Activated gamma-delta T cell treated with Interleukin-2 at 50 U/mL for 16 hours (primary cell): ENCODE measurements around the gene DNER.
"Not testable (repeated sequence)": the region's sequence is repeated elsewhere in the genome, so short reads cannot be mapped to it uniquely, and the experiment has no call there.

Experiments
- DNase-seq: peaks from one replicate; pipeline ENCODE4 v3.0.0-alpha.2; 2020

DNER gene, protein sequence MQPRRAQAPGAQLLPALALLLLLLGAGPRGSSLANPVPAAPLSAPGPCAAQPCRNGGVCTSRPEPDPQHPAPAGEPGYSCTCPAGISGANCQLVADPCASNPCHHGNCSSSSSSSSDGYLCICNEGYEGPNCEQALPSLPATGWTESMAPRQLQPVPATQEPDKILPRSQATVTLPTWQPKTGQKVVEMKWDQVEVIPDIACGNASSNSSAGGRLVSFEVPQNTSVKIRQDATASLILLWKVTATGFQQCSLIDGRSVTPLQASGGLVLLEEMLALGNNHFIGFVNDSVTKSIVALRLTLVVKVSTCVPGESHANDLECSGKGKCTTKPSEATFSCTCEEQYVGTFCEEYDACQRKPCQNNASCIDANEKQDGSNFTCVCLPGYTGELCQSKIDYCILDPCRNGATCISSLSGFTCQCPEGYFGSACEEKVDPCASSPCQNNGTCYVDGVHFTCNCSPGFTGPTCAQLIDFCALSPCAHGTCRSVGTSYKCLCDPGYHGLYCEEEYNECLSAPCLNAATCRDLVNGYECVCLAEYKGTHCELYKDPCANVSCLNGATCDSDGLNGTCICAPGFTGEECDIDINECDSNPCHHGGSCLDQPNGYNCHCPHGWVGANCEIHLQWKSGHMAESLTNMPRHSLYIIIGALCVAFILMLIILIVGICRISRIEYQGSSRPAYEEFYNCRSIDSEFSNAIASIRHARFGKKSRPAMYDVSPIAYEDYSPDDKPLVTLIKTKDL

DNA sequence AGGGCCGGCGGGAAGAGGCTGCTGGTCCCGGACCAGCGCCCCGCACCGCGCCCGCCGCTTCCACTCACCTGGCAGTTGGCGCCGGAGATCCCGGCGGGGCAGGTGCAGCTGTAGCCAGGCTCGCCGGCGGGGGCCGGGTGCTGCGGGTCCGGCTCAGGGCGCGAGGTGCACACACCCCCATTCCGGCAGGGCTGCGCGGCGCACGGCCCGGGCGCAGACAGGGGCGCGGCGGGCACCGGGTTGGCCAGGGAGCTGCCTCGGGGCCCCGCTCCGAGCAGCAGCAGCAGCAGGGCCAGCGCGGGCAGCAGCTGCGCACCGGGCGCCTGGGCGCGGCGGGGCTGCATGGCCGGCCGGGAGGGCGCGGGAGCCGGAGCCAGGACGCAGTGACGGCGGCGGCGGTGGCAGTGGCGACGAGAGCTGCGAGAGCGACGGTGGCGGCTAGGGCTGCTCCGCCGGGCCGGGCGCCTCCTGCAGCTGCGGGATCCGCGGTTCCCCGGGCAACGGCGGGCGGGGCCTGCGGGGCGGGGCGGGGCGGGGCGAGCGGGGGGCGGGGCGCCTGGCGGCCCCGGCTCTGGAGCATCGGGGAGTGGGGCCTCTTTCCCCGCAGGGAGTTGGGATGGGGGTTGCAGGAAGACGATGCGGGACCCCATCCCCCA is at the start of gene DNER:
DNER (minus strand) TSS at position 476 of the 656 bp plus-strand sequence; CDS start at position 344, 132 bp downstream.
- DNase-seq: peak; percentile 10

DNA sequence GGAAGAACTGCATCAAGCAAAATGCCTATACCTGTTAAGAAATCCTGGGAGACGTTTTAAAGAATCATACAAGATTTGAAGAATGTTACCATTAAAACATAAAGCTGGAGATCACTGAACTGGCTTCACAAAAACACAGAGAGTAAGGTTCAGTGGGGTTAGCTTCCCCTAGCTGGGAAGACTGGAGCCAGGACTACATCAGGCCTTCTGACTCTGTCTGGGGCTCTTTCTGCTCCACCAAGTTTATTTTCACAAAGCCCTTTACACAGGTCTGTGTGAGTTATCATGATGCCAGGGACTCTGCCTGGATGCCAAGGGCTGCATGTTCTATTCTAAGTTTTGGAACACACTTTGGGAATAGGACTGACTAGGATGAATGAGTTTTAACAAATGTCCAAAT is 47.3 kb upstream of the DNER start:
- no peak for DNase-seq

DNA sequence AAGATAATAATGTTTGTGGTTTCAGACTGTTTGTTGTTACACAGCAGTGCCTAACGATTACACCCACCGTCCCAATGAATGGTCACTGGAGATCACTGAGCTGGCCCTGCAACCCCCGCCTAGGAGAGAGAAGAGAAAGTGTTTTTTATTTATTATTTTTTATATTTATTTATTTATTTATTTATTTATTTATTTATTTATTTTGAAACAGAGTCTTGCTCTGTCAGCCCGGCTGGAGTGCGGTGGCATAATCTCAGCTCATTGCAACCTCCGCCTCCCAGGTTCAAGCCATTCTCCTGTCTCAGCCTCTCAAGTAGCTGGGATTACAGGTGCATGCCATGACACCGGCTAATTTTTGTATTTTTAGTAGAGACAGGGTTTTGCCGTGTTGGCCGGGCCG is 43.1 kb upstream of the DNER start:
- not testable (repeated sequence) for DNase-seq

DNA sequence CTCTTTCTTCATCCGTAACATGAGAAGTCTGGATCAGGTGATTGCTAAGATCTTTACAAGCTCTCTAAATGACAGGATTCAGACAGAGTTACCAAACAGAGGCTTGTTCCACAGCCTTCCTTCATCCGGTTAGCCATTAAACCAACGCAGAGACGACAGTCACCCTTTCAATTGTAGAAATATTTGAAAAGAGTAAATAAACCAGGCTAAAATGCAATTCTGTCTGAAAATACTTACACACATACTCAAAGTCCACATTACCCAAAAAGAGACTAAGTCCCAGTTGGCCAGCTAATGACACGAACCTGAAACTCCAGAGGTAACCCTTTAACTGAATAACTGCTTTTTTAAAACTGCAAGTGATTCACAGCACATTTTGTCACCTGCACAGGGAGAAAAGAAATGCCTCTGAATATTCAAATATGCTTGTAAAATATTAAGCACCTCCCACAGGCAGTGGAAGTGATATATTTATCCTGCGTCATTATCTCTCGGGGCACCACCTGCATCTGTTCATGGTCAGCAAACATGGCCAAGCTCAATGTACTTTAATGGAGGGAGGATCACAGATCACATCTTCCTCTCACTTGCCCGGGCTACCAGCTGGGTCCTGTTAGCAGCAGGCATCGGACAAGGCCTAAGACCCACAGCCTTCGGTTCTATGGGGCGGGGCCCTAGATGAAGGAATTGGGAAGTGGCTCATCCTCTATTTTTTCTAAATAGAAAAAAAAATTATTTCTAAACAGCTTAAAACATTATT is 38.8 kb upstream of the DNER start:
- no peak for DNase-seq

DNA sequence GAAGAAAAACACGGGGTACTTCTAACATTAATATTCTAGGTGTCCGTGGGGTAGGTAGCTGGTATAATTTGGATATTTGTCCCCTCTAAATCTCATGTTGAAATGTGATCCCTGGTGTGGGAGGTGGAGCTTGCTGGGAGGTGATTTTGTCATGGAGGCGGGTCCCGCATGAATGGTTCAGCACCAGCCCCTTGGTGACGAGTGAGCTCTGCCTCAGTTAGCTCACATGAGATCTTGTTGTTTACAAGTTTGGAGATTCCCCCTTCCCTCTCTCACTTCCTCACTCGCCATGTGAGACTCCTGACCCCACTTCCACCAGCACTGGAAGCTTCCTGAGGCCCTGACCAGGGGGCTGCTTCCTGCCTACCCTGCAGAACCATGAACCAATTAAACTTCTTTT is 35.4 kb upstream of the DNER start:
- no peak for DNase-seq

DNA sequence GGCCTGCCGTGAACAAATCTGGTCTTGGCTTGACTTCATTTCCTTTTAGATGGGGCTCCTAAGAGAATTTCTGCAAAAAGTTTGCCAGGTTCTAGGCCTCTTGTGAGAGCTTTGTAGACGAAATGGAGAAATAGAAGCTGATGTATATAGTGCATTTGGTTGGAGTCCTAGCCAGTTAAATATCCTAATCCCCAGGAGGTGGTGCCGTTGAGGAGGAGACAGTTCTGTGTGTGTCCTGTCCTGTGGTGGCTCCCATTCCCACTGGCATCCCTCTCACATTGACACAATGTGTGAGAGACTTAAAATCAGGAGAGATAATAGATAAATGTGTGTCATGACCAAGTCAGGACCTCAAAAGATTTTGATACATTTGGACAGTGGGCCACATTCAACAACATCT is 34.6 kb upstream of the DNER start:
- no peak for DNase-seq

DNA sequence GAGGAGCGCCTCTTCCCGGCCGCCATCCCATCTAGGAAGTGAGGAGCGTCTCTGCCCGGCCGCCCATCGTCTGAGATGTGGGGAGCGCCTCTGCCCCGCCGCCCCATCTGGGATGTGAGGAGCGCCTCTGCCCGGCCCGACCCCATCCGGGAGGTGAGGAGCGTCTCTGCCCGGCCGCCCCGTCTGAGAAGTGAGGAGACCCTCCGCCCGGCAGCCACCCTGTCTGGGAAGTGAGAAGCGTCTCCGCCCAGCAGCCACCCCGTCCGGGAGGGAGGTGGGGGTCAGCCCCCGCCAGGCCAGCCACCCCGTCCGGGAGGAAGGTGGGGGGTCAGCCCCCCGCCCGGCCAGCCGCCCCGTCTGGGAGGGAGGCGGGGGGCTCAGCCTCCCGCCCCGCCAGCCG is 28.3 kb upstream of the DNER start:
- not testable (repeated sequence) for DNase-seq

DNA sequence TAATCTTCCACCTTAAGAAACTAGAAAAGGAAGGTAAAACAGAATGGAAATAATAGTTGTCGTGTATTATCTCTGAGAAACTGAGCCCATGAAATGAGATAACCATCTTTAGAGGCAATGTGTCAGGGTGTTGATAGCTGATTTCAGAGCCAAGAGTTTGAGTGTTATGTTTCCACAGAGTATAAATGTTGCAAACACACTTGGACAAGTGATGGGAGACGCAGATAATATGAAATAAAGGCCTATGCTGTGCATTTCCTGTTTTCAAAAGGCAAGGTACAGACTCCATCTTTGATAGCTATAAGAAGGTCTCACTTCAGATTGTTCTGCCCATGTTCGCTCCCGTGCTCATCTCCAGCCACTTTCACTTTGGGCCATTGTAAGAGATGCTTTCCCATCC is 25.9 kb upstream of the DNER start:
- DNase-seq: no peak

DNA sequence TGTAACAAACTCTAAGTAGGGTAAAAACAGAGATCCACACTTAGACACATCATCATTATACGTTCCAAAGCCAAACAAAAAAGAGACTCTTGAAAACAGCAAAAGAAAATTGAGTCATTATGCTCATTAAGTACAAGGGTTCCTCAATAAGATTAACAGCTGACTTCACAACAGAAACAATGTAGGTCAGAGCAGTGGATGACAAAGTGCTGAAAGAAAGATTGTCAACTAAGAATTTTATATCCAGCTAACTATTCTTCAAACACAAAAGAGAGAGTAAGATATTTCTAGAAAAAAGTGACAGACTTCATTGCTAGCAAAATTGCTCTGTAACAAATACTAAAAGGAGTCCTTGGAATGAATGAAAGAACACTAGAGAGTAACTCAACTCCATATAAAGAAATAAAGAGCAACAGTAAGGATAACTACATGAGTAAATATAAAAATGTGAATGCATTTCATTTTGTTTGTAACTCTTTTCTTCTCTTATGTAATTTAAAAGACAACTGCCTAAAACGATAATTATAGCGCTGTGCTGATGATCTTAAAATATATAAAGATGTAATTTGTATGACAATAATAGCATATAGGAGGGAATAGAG is 23.8 kb upstream of the DNER start:
- DNase-seq: no peak

DNA sequence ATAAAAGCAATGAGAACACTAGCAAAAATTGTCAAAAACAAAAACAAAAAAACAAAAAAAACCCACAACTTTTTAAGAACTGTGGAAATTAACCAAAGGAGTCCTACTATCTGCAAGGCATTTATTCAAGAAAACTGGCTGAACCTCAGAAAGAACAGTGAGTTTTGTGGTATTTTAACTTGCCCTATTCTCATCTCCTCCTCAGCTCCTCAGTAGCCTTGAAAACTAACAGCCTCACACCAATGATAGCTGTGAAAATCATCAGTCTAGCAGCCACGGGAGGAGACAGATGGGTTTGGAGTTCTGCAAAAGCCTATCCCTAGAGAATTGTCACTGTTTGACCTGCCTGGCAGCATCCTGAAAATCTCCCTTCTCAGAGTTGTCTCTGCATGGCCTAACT is 20.1 kb upstream of the DNER start:
- no peak for DNase-seq

DNA sequence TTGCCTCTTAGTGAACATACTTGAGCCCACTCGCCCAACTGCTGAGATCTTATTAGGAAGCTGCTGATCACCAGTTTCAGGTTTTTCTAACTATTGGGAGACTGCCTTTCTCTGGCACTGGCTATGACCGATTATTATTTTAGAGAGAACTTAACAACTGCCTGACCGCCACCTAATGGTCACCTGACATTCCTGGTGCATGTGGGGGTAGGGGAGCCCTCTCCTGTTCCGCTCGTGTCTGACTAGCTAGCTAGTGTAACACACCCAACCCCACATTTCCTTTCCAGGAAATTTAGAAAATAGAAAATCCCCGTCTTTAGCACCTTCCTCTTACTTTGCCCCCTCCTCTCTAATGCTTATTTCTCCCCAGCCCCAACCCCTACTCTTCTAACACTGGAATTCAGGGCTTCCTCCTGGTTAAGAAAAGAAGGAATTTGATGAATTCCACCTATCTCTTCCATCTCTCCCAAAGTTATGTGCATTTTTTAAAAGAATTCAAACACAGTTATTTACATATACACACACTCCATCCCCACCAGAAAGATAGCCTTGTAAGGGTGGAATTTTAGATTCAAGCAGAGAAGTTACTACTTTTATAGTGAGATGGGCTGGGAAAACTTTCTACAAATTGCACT is 19.4 kb upstream of the DNER start:
- DNase-seq: no peak

DNA sequence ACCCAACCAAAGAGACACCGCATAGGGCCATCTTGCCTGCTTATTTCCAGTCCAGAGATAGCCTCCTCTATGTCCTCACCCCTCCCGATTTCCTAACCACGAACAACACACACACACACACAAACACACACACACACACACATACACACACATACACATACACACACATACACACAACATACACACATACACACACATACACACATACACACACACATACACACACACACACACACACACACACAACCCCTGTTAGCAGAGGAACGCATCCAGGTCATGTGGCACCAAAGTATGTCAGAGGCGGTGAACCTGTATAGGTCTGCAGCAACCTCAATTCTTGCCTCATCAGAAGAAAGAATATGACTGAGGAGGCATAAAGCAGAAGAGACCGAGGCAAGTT is 18.5 kb upstream of the DNER start:
- no peak for DNase-seq

DNA sequence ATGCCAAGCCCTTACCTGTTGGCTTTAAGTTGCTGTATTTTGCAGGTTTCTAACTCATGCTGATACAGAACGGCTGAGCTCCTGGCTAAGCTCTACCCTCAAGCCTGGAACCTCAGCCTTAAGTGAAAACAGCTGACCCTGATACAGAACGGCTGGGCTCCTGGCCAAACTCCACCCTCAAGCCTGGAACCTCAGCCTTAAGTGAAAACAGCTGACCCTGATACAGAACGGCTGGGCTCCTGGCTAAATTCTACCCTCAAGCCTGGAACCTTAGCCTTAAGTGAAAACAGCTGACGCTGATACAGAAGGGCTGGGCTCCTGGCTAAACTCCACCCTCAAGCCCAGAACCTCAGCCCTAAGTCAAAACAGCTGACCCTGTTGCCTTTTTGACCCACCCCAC is 17.6 kb upstream of the DNER start:
- DNase-seq: no peak

DNA sequence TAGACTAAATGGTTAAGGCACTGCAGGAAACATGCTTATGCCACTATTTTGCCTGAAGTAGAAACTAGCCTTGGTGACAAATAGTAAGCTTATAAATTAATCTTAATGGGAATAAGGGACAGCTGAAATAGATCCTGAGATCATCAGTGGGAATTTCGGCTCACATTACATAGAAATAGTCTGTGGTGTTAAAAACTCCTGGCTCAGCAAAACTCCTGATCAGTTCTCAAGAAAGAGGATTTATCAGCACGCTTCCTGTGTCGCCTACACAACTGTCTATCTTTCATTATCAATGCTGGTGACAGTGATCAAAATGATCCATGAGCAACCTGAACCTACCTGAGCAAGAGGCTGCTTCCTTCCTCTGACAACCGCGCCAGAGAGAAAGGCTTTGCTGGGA is 17.0 kb upstream of the DNER start:
- no peak for DNase-seq

DNA sequence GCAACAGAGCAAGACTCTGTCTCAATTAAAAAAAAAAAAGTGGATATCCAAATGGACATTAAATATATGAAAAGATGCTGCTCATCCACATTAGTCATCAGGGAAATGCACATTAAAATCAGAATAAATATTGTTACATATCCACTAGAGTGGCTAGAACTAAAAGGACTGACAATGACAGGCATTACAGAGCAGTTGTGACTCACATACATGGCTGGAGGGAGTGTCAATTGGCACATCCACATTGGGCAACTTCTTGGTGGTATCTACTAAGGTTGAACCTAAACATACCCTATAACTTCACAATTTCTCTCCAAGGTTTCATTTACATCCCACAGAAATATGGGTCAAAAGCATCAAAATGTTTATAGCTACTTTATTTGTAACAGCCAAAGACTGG is 14.0 kb upstream of the DNER start:
- DNase-seq: no peak

DNA sequence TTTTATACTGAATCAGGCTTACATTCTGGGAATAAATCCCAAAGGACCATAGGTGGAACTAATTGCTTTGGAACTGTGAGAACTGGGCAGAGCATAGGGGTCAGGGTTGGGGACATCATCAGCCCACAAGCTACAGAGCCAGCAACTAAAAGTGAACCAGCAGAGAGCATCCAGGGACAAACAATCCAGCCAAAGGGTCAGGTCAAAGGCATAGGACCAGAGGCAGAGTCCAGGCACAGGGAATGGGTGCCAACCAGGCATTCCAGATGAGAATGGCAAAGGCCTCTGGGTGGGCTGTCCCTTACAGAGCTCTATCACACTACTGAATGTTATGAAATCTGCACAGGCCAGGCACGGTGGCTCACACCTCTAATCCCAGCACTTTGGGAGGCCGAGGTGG is 12.3 kb upstream of the DNER start:
- DNase-seq: no peak

DNA sequence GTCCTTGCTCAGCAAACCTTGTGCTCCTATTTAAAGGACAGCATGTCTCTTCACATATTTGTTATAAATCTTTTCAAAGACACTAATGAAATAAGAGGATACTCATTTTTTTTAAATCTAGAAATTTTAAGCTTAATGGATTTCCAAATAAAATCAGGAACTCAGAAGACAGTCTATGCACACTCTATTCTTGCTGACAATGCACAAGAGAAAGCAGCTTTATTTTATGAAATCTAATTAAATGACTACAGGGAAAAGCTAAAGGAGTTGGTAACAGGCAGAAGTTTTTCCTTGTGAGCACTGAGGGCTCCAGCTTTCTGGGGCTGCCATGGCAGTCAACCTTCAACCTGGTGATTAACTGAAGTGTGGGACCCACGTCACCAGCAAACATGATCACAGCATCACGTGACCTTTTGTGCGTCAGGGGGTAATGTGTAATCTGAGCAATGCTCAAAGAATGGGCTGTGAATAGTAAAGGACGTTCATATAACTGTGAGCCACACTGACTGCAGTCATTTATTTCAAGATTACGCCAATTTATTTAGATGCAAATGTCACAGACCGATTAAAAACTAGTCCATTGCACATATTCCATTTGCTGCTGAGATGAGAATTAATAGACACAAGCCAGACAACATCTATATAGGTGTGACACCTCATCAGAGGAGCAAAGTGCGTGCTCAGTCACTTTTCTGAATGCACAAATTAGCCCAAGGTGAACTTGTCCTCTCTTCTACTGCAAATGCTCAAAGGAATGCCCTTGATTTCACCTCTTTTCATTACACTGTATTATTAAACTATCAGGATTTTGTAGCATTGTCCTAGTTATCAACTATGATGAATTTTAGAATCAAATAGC is 11.6 kb upstream of the DNER start:
- DNase-seq: no peak

DNA sequence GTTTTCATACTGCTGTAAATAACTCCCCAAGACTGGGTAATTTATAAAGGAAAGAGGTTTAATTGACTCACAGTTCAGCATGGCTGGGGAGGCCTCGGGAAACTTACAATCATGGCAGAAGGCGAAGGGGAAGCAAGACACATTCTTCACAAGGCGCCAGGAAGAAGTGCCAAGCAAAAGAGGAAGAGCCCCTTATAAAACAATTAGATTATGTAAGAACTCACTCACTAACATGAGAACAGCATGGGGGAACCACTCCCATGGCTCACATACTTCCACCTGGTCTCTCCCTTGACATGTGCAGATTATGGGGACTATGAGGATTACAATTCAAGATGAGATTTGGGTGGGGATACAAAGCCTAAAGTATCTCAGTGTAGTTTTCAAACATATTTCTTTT is 8.8 kb upstream of the DNER start:
- DNase-seq: not testable (repeated sequence)

DNA sequence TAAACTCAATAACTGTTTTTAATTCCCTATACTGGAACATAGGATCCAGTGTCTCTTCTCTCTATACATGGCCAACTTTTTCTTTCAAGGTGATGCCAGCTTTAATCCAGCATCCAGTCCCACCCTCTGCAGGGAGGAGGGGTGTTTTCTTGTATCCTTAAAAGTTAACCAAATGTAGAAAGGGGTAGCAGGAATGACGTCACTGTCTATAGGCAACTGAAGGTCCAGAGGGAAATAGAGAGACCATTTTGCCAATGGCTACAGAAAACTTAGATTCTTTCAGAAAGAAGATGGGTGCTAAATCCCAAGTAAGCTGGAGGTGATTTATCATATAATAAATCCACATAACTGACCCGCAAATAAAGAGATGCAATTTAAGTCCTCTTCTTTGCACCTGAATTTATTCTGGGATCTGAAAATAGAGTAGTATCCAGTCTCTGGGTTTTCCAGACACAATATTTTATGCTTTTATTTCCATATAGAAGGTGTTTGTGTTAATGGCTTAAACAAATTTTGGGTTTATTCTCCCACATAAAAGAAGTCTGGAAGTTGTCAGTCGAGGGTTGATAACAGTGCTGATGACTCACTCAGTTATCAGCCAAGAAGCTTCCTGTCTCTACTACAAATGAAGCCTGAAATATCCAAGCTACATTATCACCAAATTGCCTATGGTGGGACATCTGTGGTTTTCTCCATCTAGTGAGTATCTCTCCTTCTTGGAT is 5.7 kb upstream of the DNER start:
- no peak for DNase-seq

DNA sequence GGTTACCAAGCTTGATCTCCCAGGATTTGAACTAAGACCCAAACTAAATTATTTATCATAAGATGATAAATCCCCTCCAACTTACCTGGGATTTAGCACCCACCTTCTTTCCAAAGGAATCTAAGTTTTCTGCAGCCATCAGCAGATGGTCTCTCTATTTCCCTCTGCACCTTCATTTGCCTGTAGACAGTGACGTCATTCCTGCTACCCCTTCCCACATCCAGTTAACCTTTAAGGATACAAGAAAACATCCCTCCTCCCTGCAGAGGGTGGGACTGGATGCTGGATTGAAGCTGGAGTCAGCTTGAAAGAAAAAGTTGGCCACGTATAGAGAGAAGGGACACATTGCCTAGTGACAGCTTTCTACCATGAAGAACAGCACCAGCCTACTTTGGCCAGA is 3.7 kb upstream of the DNER start:
- no peak for DNase-seq
